GM21526 (cell line): ENCODE data around the gene DFFB.
"Not testable (repeated sequence)": the region's sequence is repeated elsewhere in the genome, so short reads cannot be mapped to it uniquely, and the experiment has no call there.

Source experiments
- ATAC-seq: cut with Tn5 transposase; IDR thresholded peaks from one replicate; pipeline ENCODE4 v1.9.1; 2021; ENCODE audit warnings: moderate library complexity; ENCODE audit not compliant: unreplicated experiment, low FRiP score

DFFB gene

GRCh38 chr1:3856923-3857790 is at the start of gene DFFB, which contains the start of gene CEP104:
TSS of gene DFFB (plus strand) at chr1:3857476. CDS start at chr1:3857604, 128 bp downstream.
TSS of gene CEP104 (minus strand) at chr1:3857211. CDS start at chr1:3852407, 4,804 bp downstream.
- ATAC-seq: peak; percentile 97

- ATAC-seq: no peak
Measured at GRCh38 chr1:3807769-3808168, 49.5 kb upstream of the DFFB start.

- ATAC-seq: no peak
Measured at GRCh38 chr1:3809680-3810079, 47.6 kb upstream of the DFFB start.

GRCh38 chr1:3810149-3810761 is 47.0 kb upstream of the DFFB start:
- ATAC-seq: not testable (repeated sequence)

- no peak for ATAC-seq
Measured at GRCh38 chr1:3811595-3811911, 45.7 kb upstream of the DFFB start.

GRCh38 chr1:3814065-3814464 is 43.2 kb upstream of the DFFB start:
- ATAC-seq: no peak

- ATAC-seq: no peak
Measured at GRCh38 chr1:3814771-3815561, 42.3 kb upstream of the DFFB start.

GRCh38 chr1:3816331-3817137 is 40.7 kb upstream of the DFFB start:
- ATAC-seq: no peak

- no peak for ATAC-seq
Measured at GRCh38 chr1:3817138-3817740, 40.0 kb upstream of the DFFB start.

- no peak for ATAC-seq
Measured at GRCh38 chr1:3817821-3818597, 39.3 kb upstream of the DFFB start.

- ATAC-seq: no peak
Measured at GRCh38 chr1:3819771-3820200, 37.5 kb upstream of the DFFB start.

GRCh38 chr1:3820316-3820715 is 37.0 kb upstream of the DFFB start:
- no peak for ATAC-seq

GRCh38 chr1:3821004-3821403 is 36.3 kb upstream of the DFFB start:
- no peak for ATAC-seq

GRCh38 chr1:3821447-3821846 is 35.8 kb upstream of the DFFB start:
- no peak for ATAC-seq

GRCh38 chr1:3821908-3822307 is 35.4 kb upstream of the DFFB start:
- no peak for ATAC-seq

GRCh38 chr1:3822421-3822820 is 34.9 kb upstream of the DFFB start:
- no peak for ATAC-seq

GRCh38 chr1:3824650-3825049 is 32.6 kb upstream of the DFFB start:
- ATAC-seq: no peak

GRCh38 chr1:3825356-3825755 is 31.9 kb upstream of the DFFB start:
- no peak for ATAC-seq

- no peak for ATAC-seq
Measured at GRCh38 chr1:3827813-3828307, 29.4 kb upstream of the DFFB start.
